DND-41 (cell line): ENCODE measurements around the gene BRF1.

Source experiments
- ATAC-seq: fragments of 200-7000 bp; cut with Tn5 transposase; 3 replicates; pipeline ENCODE4 v1.9.1; 2021; ENCODE audit warnings: low read depth; ENCODE audit not compliant: insufficient read depth
- DNase-seq: peaks from one replicate; pipeline ENCODE4 v3.0.0-alpha.2; 2020
- H2AFZ ChIP-seq: 2 replicates; pipeline ENCODE4 v1.6.0; 2012; ENCODE audit warnings: low read depth, low read length
- H3K27ac ChIP-seq: 2 replicates; pipeline ENCODE4 v1.5.1; 2012; ENCODE audit warnings: low read length, inconsistent platforms
- H3K27me3 ChIP-seq: fragments of 200-600 bp; sonication (generic); 2 replicates; pipeline ENCODE4 v1.6.0; 2012; ENCODE audit warnings: low read length, mild to moderate bottlenecking, inconsistent platforms; ENCODE audit not compliant: insufficient read depth, poor library complexity
- H3K36me3 ChIP-seq: 2 replicates; pipeline ENCODE4 v1.5.1; 2012; ENCODE audit warnings: low read length, inconsistent platforms; ENCODE audit not compliant: insufficient read depth
- H3K4me1 ChIP-seq: 2 replicates; pipeline ENCODE4 v1.5.1; 2012; ENCODE audit warnings: mild to moderate bottlenecking, low read length; ENCODE audit not compliant: insufficient read depth
- H3K4me2 ChIP-seq: 2 replicates; pipeline ENCODE4 v1.6.0; 2012; ENCODE audit warnings: mild to moderate bottlenecking, moderate library complexity, low read length, inconsistent platforms; ENCODE audit not compliant: insufficient read depth
- H3K4me3 ChIP-seq, 2 experiments: fragments of 200-600 bp in 1 of 2; shearing (Covaris generic) in 1 of 2; 2 replicates each; pipeline ENCODE4 v1.5.1; 2012 to 2016; ENCODE audit warnings: inconsistent platforms in 2 of 2, low read length in 2 of 2, mild to moderate bottlenecking in 2 of 2, low read depth in 1 of 2, moderate library complexity in 1 of 2
- H3K79me2 ChIP-seq: 2 replicates; pipeline ENCODE4 v1.6.0; 2012; ENCODE audit warnings: low read length, inconsistent platforms; ENCODE audit not compliant: insufficient read depth
- H3K9ac ChIP-seq: 2 replicates; pipeline ENCODE4 v1.6.0; 2012; ENCODE audit warnings: low read depth, mild to moderate bottlenecking, inconsistent platforms, low read length, moderate library complexity
- H3K9me3 ChIP-seq: 2 replicates; pipeline ENCODE4 v1.5.1; 2012; ENCODE audit warnings: low read length, moderate library complexity, mild to moderate bottlenecking, inconsistent platforms; ENCODE audit not compliant: insufficient read depth, severe bottlenecking
- H4K20me1 ChIP-seq: 2 replicates; pipeline ENCODE4 v1.6.0; 2012; ENCODE audit warnings: low read length; ENCODE audit not compliant: insufficient read depth
- EZH2 ChIP-seq: IDR thresholded peaks from 3 replicates; pipeline ENCODE4 v1.6.1; 2012; ENCODE audit warnings: borderline replicate concordance, low read depth, mild to moderate bottlenecking, moderate library complexity, low read length, inconsistent platforms; ENCODE audit not compliant: severe bottlenecking
- TF ChIP-seq, protein P1 (sequence below): IDR thresholded peaks from 2 replicates; pipeline ENCODE4 v1.5.1; 2012; ENCODE audit warnings: borderline replicate concordance, low read length, moderate library complexity, mild to moderate bottlenecking; ENCODE audit not compliant: poor library complexity, severe bottlenecking; ENCODE audit errors: extremely low read depth

Gene BRF1

DNA sequence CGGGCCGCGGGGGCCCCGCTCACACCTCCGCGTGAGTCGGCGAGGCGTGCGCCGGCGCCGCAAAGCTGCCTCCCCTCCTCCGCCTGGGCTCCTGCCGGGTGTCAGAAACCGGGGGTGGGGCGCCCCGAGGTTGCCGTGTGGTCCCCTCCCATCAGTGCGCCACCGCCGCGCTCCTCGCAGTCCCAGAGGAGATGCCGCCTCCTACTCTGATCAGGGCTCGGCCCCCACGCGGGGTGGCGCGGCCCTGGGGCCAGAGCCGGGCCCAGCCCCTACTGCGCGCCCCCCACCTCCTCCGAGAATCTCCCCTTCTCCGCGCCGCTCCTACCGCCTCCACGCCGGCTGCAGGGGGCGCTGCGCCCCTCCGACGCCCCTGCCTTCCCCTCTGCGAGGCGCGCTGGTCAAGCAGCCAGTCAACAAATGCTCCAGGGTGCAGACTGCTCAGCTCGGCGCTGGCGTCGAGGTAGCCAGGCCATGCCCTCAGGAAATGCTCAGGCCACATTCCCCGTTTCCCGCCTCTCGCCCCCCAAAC, 131.8 kb downstream of the BRF1 start:
- no peak for TF ChIP-seq EZH2
- TF ChIP-seq, protein P1, sequence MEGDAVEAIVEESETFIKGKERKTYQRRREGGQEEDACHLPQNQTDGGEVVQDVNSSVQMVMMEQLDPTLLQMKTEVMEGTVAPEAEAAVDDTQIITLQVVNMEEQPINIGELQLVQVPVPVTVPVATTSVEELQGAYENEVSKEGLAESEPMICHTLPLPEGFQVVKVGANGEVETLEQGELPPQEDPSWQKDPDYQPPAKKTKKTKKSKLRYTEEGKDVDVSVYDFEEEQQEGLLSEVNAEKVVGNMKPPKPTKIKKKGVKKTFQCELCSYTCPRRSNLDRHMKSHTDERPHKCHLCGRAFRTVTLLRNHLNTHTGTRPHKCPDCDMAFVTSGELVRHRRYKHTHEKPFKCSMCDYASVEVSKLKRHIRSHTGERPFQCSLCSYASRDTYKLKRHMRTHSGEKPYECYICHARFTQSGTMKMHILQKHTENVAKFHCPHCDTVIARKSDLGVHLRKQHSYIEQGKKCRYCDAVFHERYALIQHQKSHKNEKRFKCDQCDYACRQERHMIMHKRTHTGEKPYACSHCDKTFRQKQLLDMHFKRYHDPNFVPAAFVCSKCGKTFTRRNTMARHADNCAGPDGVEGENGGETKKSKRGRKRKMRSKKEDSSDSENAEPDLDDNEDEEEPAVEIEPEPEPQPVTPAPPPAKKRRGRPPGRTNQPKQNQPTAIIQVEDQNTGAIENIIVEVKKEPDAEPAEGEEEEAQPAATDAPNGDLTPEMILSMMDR = peak; percentile 25
- no peak overlapping the region for H2AFZ ChIP-seq
- no peak overlapping the region for H3K4me2 ChIP-seq
- H3K9me3 ChIP-seq = no peaks in the 10 kb centered on the region
- H4K20me1 ChIP-seq = no peaks in the 10 kb centered on the region; the same call in none of the 2 replicates
- H3K27me3 ChIP-seq = no peaks in the 10 kb centered on the region
- no peak for DNase-seq
- no peak overlapping the region for H3K9ac ChIP-seq
- H3K36me3 ChIP-seq = no peaks in the 10 kb centered on the region
- peaks cover 1% of the 10 kb centered on the region for H3K4me1 ChIP-seq
- H3K4me3 ChIP-seq = no peak overlapping the region
- no peak for ATAC-seq
- H3K27ac ChIP-seq = no peak overlapping the region
- no peaks in the 10 kb centered on the region for H3K79me2 ChIP-seq

DNA sequence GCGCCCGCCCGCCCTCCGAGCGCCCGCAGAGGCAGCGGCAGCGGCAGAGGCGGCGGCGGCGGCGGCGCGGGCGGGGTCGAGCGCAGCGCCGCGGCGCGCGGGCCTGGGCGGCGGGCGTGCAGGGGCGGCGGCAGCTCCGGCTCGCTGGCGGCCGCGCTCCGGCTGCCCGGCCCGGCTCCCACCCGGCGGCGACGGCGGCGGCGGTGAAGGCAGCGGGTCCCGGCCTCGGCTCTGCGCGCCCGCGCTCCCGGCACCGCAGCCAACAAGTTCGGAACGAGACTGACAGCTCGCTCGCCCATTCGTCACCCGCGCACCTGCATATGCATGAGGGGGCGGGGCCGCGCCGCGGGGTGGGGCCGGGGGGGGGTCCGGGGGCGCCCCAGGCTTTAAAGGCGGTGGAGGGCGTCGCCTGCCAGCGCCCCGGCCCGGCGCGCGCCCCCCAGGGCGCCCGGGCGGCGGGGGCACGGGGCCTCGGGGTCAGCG, 132.3 kb downstream of the BRF1 start, which contains the start of gene JAG2:
Gene JAG2 (minus strand): TSS at position 281 of the 483 bp plus-strand sequence. CDS start 356 bp downstream, outside the sequence.
- no peak for ATAC-seq
- no peak for DNase-seq
- H3K36me3 ChIP-seq = no peaks in the 10 kb centered on the region

DNA sequence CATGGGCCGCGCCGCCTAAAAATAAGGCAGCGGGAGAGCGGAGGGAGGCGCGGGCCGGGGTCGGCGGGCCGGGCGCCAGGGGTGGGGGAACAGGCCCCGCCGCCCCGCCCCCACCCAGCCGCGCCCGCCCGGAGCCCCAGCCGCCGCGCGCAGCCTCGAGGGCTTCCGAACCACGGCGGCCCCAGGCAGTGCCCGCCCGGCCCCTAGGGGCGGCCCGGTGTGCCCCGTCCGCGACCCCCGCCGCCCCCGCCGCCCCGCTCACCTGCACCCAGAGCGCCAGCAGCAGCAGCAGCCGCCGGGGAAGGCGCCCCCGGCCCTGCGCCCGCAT, 132.7 kb downstream of the BRF1 start:
- Histone ChIP-seq H3K27ac (no peak overlapping the region), H3K4me3 (no peak overlapping the region), H2AFZ (no peak overlapping the region), H3K4me2 (no peak overlapping the region), H3K79me2 (no peaks in the 10 kb centered on the region), H3K9ac (no peak overlapping the region), H3K9me3 (no peaks in the 10 kb centered on the region), H3K4me1 (no peaks in the 10 kb centered on the region), H3K36me3 (no peaks in the 10 kb centered on the region), H3K27me3 (no peaks in the 10 kb centered on the region), H4K20me1 (no peaks in the 10 kb centered on the region; the same call in none of the 2 replicates)
- TF ChIP-seq, protein P1 = no peak
- no peak for TF ChIP-seq EZH2
- ATAC-seq = no peak
- no peak for DNase-seq

More for the DNA sequence above, 132.3 kb downstream of the BRF1 start, which contains the start of gene JAG2:
- H3K9ac ChIP-seq = no peak within 1 kb of the TSS
- H3K9me3 ChIP-seq = no peaks in the 10 kb centered on the region
- no peaks in the 10 kb centered on the region for H3K27me3 ChIP-seq
- H3K79me2 ChIP-seq = no peaks in the 10 kb centered on the region
- H3K27ac ChIP-seq = no peak within 1 kb of the TSS
- no peak within 1 kb of the TSS for H3K4me3 ChIP-seq
- H3K4me1 ChIP-seq = no peaks in the 10 kb centered on the region
- H2AFZ ChIP-seq = no peak within 1 kb of the TSS
- H3K4me2 ChIP-seq = no peak within 1 kb of the TSS
- TF ChIP-seq EZH2 = no peak
- TF ChIP-seq, protein P1 = no peak
- H4K20me1 ChIP-seq = no peaks in the 10 kb centered on the region; the same call in none of the 2 replicates
